ENCODE measurements around the gene IGF1.

The IGF1 gene

GRCh38 chr12:102522768-102523167, 42.4 kb upstream of the IGF1 start:
- Histone ChIP-seq H3K4me2 (ENCODE audit: low read length, poor library complexity, severe bottlenecking) (no peak overlapping the region), H3K27me3 (ENCODE audit: control insufficient read depth in 1 of 2, insufficient read depth in 1 of 2, low read length in 2 of 2) (no peaks in the 10 kb centered on the region)
- 74% methylated on average over 4 of the region's 4 CpGs for WGBS

GRCh38 chr12:102521662-102522277, 41.4 kb upstream of the IGF1 start:
- H3K4ac ChIP-seq (ENCODE audit: low read depth in 1 of 2, low read length in 2 of 2): no peak overlapping the region
- H3K4me3 ChIP-seq (ENCODE audit: insufficient read depth in 1 of 2, low read depth in 1 of 2, low read length in 2 of 2): no peak overlapping the region
- H2AK5ac ChIP-seq (ENCODE audit: low read length, severe bottlenecking): no peak overlapping the region
- H2BK120ac ChIP-seq (ENCODE audit: low read depth, low read length): no peak overlapping the region
- H2BK12ac ChIP-seq (ENCODE audit: low read length in 2 of 2): no peak overlapping the region
- H3K9ac ChIP-seq (ENCODE audit: low read length): no peak overlapping the region
- DNase-seq: no peak
- H3K18ac ChIP-seq (ENCODE audit: low read depth in 1 of 2, low read length in 2 of 2): no peak overlapping the region
- no peak overlapping the region for H2BK5ac ChIP-seq (ENCODE audit: low read depth, low read length, poor library complexity, severe bottlenecking)
- H3K4me2 ChIP-seq (ENCODE audit: low read length, poor library complexity, severe bottlenecking): no peak overlapping the region
- no peak overlapping the region for H4K91ac ChIP-seq (ENCODE audit: low read length)
- H3K4me1 ChIP-seq (ENCODE audit: control insufficient read depth, insufficient read depth, low read depth, low read length): no peaks in the 10 kb centered on the region
- no peak overlapping the region for H3K23ac ChIP-seq (ENCODE audit: low read length in 2 of 2)
- H3K27me3 ChIP-seq (ENCODE audit: control insufficient read depth in 1 of 2, insufficient read depth in 1 of 2, low read length in 2 of 2): no peaks in the 10 kb centered on the region
- no peaks in the 10 kb centered on the region for H3K9me3 ChIP-seq (ENCODE audit: control insufficient read depth, low read length)
- no peak overlapping the region for H3K14ac ChIP-seq (ENCODE audit: low read length in 2 of 2)
- H3K27ac ChIP-seq (ENCODE audit: low read length, poor library complexity, severe bottlenecking): no peak overlapping the region
- no peak overlapping the region for H2AFZ ChIP-seq (ENCODE audit: low read depth, low read length)
- no peaks in the 10 kb centered on the region for H3K79me1 ChIP-seq (replicated peaks; ENCODE audit: low read length, poor library complexity, severe bottlenecking)
- no peak overlapping the region for H2BK15ac ChIP-seq (ENCODE audit: low read depth, poor library complexity, severe bottlenecking)
- H3K36me3 ChIP-seq (ENCODE audit: control insufficient read depth in 1 of 2, insufficient read depth in 2 of 2, low read depth in 1 of 2, low read length in 2 of 2): no peaks in the 10 kb centered on the region
- H4K8ac ChIP-seq (ENCODE audit: low read length): no peak overlapping the region
- WGBS: 100% methylated on average over 1 of the region's 1 CpG

More at GRCh38 chr12:102522768-102523167, 42.4 kb upstream of the IGF1 start:
- Histone ChIP-seq H2AFZ (ENCODE audit: low read depth, low read length) (no peak overlapping the region), H3K14ac (ENCODE audit: low read length in 2 of 2) (no peak overlapping the region), H3K4ac (ENCODE audit: low read depth in 1 of 2, low read length in 2 of 2) (no peak overlapping the region), H3K4me1 (ENCODE audit: control insufficient read depth, insufficient read depth, low read depth, low read length) (no peaks in the 10 kb centered on the region), H3K23ac (ENCODE audit: low read length in 2 of 2) (no peak overlapping the region), H2BK120ac (ENCODE audit: low read depth, low read length) (no peak overlapping the region), H3K79me1 (replicated peaks; ENCODE audit: low read length, poor library complexity, severe bottlenecking) (no peaks in the 10 kb centered on the region), H2BK12ac (ENCODE audit: low read length in 2 of 2) (no peak overlapping the region), H3K18ac (ENCODE audit: low read depth in 1 of 2, low read length in 2 of 2) (no peak overlapping the region), H2BK5ac (ENCODE audit: low read depth, low read length, poor library complexity, severe bottlenecking) (no peak overlapping the region), H2BK15ac (ENCODE audit: low read depth, poor library complexity, severe bottlenecking) (no peak overlapping the region), H4K8ac (ENCODE audit: low read length) (no peak overlapping the region), H4K91ac (ENCODE audit: low read length) (no peak overlapping the region), H3K36me3 (ENCODE audit: control insufficient read depth in 1 of 2, insufficient read depth in 2 of 2, low read depth in 1 of 2, low read length in 2 of 2) (no peaks in the 10 kb centered on the region), H3K27ac (ENCODE audit: low read length, poor library complexity, severe bottlenecking) (no peak overlapping the region), H3K9me3 (ENCODE audit: control insufficient read depth, low read length) (no peaks in the 10 kb centered on the region), H3K4me3 (ENCODE audit: insufficient read depth in 1 of 2, low read depth in 1 of 2, low read length in 2 of 2) (no peak overlapping the region), H3K9ac (ENCODE audit: low read length) (no peak overlapping the region), H2AK5ac (ENCODE audit: low read length, severe bottlenecking) (no peak overlapping the region)
- no peak for DNase-seq

- 92% methylated on average over 5 of the region's 5 CpGs for WGBS
- Histone ChIP-seq H3K9me3 (ENCODE audit: control insufficient read depth, low read length) (no peaks in the 10 kb centered on the region), H3K27me3 (ENCODE audit: control insufficient read depth in 1 of 2, insufficient read depth in 1 of 2, low read length in 2 of 2) (no peaks in the 10 kb centered on the region), H2AFZ (ENCODE audit: low read depth, low read length) (no peak overlapping the region), H3K23ac (ENCODE audit: low read length in 2 of 2) (no peak overlapping the region), H3K4ac (ENCODE audit: low read depth in 1 of 2, low read length in 2 of 2) (no peak overlapping the region), H3K18ac (ENCODE audit: low read depth in 1 of 2, low read length in 2 of 2) (no peak overlapping the region), H3K4me2 (ENCODE audit: low read length, poor library complexity, severe bottlenecking) (no peak overlapping the region), H2BK120ac (ENCODE audit: low read depth, low read length) (no peak overlapping the region), H2AK5ac (ENCODE audit: low read length, severe bottlenecking) (no peak overlapping the region), H3K79me1 (replicated peaks; ENCODE audit: low read length, poor library complexity, severe bottlenecking) (no peaks in the 10 kb centered on the region), H4K8ac (ENCODE audit: low read length) (no peak overlapping the region), H2BK12ac (ENCODE audit: low read length in 2 of 2) (no peak overlapping the region), H3K27ac (ENCODE audit: low read length, poor library complexity, severe bottlenecking) (no peak overlapping the region), H3K4me1 (ENCODE audit: control insufficient read depth, insufficient read depth, low read depth, low read length) (no peaks in the 10 kb centered on the region), H3K9ac (ENCODE audit: low read length) (no peak overlapping the region), H3K4me3 (ENCODE audit: insufficient read depth in 1 of 2, low read depth in 1 of 2, low read length in 2 of 2) (no peak overlapping the region), H3K14ac (ENCODE audit: low read length in 2 of 2) (no peak overlapping the region), H2BK15ac (ENCODE audit: low read depth, poor library complexity, severe bottlenecking) (no peak overlapping the region), H4K91ac (ENCODE audit: low read length) (no peak overlapping the region), H3K36me3 (ENCODE audit: control insufficient read depth in 1 of 2, insufficient read depth in 2 of 2, low read depth in 1 of 2, low read length in 2 of 2) (no peaks in the 10 kb centered on the region), H2BK5ac (ENCODE audit: low read depth, low read length, poor library complexity, severe bottlenecking) (no peak overlapping the region)
- DNase-seq: no peak
Observed at GRCh38 chr12:102518871-102519270, 38.5 kb upstream of the IGF1 start.

- Histone ChIP-seq H3K79me1 (replicated peaks; ENCODE audit: low read length, poor library complexity, severe bottlenecking) (no peaks in the 10 kb centered on the region), H2BK15ac (ENCODE audit: low read depth, poor library complexity, severe bottlenecking) (no peak overlapping the region), H3K23ac (ENCODE audit: low read length in 2 of 2) (no peak overlapping the region), H2BK5ac (ENCODE audit: low read depth, low read length, poor library complexity, severe bottlenecking) (no peak overlapping the region), H3K4me3 (ENCODE audit: insufficient read depth in 1 of 2, low read depth in 1 of 2, low read length in 2 of 2) (no peak overlapping the region), H3K4me1 (ENCODE audit: control insufficient read depth, insufficient read depth, low read depth, low read length) (no peaks in the 10 kb centered on the region), H4K8ac (ENCODE audit: low read length) (no peak overlapping the region), H3K27ac (ENCODE audit: low read length, poor library complexity, severe bottlenecking) (no peak overlapping the region), H4K91ac (ENCODE audit: low read length) (no peak overlapping the region), H3K9me3 (ENCODE audit: control insufficient read depth, low read length) (no peaks in the 10 kb centered on the region), H3K36me3 (ENCODE audit: control insufficient read depth in 1 of 2, insufficient read depth in 2 of 2, low read depth in 1 of 2, low read length in 2 of 2) (no peaks in the 10 kb centered on the region), H3K4ac (ENCODE audit: low read depth in 1 of 2, low read length in 2 of 2) (no peak overlapping the region), H3K14ac (ENCODE audit: low read length in 2 of 2) (no peak overlapping the region), H2BK120ac (ENCODE audit: low read depth, low read length) (no peak overlapping the region), H3K9ac (ENCODE audit: low read length) (no peak overlapping the region), H3K27me3 (ENCODE audit: control insufficient read depth in 1 of 2, insufficient read depth in 1 of 2, low read length in 2 of 2) (no peaks in the 10 kb centered on the region), H2AFZ (ENCODE audit: low read depth, low read length) (no peak overlapping the region), H2BK12ac (ENCODE audit: low read length in 2 of 2) (no peak overlapping the region), H2AK5ac (ENCODE audit: low read length, severe bottlenecking) (no peak overlapping the region), H3K4me2 (ENCODE audit: low read length, poor library complexity, severe bottlenecking) (no peak overlapping the region), H3K18ac (ENCODE audit: low read depth in 1 of 2, low read length in 2 of 2) (no peak overlapping the region)
- DNase-seq: no peak
- WGBS: 77% methylated on average over 1 of the region's 1 CpG
Observed at GRCh38 chr12:102514696-102515095, 34.3 kb upstream of the IGF1 start.

All from mesenchymal stem cell (in vitro differentiated cells and primary cell).